RWPE1 (cell line): ENCODE data around the gene EMILIN2.

Source experiments
- CTCF ChIA-PET: fragments of 350-600 bp; sonication (Branson Sonifier 250); formaldehyde crosslinking; extraction: SDS; loops from one replicate; lab custom pipeline; 2021; lab: Yijun Ruan, JAX
- POLR2A ChIA-PET: fragments of 400-600 bp; formaldehyde crosslinking; extraction: SDS; loops from one replicate; lab custom pipeline; 2020; ENCODE audit warnings: antibody characterized with exemption; ENCODE audit not compliant: low non-redundant PET; lab: Yijun Ruan, JAX
- DNase-seq: peaks from one replicate; pipeline ENCODE4 v3.0.0; 2012; ENCODE audit warnings: low spot score
- H3K27ac ChIP-seq: fragments of 450-650 bp; 2 replicates; pipeline ENCODE4 v1.5.1; 2017
- CTCF ChIP-seq: fragments of 450-650 bp; conservative IDR thresholded peaks from 2 replicates; pipeline ENCODE4 v1.5.1; 2017; ENCODE audit warnings: low read depth, mild to moderate bottlenecking

The EMILIN2 gene

DNA sequence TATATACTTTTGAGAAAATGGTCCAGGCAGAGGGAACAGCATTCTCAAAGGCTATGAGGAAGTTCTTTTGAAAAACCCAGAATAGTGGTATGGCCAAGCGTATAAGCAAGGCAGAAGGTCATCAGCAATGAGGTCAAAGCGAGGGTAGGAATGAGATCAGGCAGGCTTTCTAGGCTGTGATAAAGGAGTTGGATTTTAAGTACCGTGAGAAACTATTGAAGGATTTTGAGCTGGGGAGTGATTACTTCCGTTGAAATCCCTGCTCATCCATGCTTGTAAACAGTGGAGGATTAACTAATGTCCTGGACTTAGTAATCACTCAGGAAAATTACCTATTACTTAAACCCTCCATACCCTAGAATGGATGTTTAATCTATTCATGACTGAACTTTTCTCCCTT lies 50.2 kb downstream of the EMILIN2 start:
- no peak for DNase-seq
- POLR2A ChIA-PET: no interaction called here
- CTCF ChIA-PET: no interaction called here

DNA sequence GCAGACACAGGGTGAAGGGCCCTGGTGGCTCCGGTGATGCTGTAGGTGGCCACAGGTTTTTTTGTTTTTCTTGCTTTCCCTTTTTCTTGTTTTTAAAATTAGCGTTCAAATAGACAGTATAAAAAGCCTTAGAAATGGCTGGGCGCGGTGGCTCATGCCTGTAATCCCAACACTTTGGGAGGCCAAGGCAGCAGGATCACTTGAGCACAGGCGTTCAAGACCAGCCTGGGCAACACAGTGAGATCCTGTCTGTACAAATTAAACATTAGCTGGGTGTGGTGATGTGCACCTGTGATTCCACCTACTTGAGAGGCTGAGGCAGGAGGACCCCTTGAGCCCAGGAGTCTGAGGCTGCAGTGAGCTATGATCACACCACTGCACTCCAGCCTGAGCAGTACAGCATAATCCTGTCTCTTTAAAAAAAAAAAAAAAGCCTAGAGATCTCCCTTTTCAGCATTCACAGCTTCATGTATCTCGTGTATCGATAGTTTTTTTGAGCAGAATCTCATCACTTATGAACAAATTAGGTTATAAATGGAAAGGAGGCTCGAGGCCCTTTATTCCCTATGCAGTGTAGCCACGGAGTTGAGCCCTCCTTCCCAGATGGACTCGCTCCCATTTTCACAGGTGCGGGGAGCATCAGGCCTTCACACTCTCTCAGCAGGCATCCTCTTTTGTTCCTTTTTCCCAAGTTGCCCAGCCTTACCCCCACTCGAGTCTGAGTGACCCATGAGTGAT lies 50.8 kb downstream of the EMILIN2 start:
- ChIA-PET CTCF (no interaction called here), POLR2A (no interaction called here)
- no peak for TF ChIP-seq CTCF
- H3K27ac ChIP-seq: no peak overlapping the region
- no peak for DNase-seq

More for the DNA sequence above, 50.2 kb downstream of the EMILIN2 start:
- H3K27ac ChIP-seq: no peak overlapping the region
- no peak for TF ChIP-seq CTCF

DNA sequence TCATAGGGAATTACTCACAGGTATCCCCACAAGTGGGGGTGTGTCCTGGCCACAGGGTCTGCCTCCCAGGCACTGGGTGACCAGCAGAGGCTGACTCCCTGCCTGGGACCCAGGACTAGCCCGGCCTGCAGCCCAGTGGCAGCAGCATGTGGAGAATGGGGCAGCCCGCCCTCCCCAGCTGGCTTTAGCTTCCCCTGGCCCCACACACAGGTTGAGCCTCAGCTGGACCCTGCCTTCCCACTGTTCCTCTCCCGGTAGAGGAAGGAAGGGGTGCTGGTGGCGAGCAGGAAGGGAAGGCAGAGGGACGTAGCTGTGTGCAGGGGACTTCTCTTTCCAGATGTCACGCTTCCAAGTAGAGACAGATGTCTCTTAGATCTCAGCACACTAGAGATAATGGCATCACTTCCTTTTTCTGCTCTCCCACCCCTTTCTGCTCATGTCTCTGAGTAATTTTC lies 51.4 kb downstream of the EMILIN2 start:
- ChIA-PET CTCF (no interaction called here), POLR2A (no interaction called here)
- H3K27ac ChIP-seq: no peak overlapping the region
- no peak for TF ChIP-seq CTCF
- DNase-seq: peak; percentile 46

DNA sequence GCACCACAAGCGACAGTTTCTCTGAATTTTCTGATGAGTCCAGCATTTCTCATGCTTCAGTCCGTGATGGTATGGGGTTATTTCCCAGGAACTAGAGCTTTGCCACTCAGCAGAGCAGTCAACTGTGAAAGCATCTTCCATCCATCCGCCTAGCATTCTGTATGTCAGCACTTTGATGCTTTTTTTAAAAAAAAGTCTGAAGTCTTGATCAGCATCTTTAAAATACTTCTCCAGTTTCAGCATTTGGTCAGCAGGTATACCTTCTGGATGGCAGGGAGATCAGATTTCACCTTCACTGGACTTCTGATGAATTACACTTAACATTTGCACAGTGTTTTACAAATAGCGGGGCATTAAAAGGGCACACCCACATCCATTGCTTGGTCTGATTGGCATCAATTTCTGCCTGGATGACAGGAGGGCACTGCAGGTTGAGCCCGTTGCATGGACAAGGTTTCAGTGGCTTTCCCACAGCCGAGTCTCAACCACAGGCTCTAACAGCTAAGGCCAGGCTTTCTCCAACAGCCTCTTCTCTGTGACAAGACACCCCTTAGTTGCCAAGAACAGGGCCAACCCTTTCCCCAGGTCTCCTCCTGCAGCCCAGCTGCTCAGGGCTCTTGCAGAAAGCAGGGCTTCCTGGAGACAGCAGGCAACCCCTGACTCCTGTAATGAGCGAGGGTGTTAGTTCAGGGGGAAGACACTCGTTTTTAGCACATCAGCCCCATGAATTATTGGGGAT lies 54.0 kb downstream of the EMILIN2 start:
- ChIA-PET CTCF (no interaction called here), POLR2A (no interaction called here)
- TF ChIP-seq CTCF: no peak
- H3K27ac ChIP-seq: no peak overlapping the region
- no peak for DNase-seq

DNA sequence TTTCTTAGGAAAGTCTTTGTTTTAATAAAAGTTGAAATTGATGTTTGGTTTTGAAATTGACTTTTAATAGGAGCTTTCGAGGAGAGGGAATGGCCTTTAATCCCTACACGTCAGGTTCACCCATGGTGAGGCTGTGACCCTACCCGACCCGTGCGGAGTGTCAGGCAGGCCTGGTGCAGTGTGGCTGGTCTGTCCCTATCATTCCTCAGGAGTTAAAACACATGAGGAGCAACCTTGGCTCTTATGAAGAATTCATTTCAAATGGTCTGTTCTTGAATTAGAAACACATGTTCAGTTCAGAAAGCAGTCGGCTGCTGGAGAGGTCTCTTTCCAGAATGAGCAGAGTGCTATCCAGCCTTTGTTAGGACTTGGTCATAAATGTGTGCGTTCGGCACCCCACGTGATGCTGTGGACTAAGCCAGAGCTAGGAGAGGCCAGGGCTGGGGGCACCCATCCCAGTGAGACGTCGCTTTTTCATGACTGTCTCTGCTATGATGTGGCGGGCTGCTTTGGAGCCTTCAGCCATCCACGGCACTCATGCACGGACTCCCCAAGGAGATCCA lies 54.7 kb downstream of the EMILIN2 start:
- no peak for DNase-seq
- CTCF ChIA-PET: no interaction called here
- TF ChIP-seq CTCF: no peak
- no peak overlapping the region for H3K27ac ChIP-seq
- POLR2A ChIA-PET: no interaction called here

DNA sequence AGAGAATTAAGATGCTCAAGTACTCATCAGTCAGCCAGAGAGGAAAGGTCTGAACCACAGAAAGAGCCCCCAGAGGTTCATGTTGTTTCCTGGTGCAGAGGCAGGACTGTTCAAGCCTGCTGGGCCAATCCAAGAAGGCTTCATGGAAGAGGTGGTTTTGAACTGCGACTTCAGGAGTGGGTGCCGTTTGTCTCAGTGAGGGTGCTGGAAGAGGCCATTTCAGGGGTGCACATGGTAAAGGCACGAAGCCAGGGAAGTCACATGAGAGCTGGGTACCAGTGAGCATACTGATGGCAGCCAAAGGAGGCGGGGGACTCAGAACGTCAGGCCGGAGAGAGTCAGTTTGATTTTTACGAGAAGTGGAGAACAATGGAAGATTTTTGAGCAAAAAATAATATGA lies 55.5 kb downstream of the EMILIN2 start:
- no peak for DNase-seq
- TF ChIP-seq CTCF: no peak
- ChIA-PET CTCF (no interaction called here), POLR2A (no interaction called here)
- no peak overlapping the region for H3K27ac ChIP-seq
